Inferior parietal cortex (tissue), 1 donor: ENCODE results near the gene FANCE.

Experiments used
- DNase-seq: peaks from one replicate; pipeline ENCODE4 v3.0.0-alpha.2; 2016; ENCODE audit errors: extremely low spot score

FANCE gene

GRCh38 chr6:35452183-35453090 lies at the start of gene FANCE:
Gene FANCE (plus strand): TSS chr6:35452338. CDS start chr6:35452546, 208 bp downstream.
- DNase-seq: peak; percentile 86

- DNase-seq: no peak
Observed at GRCh38 chr6:35402856-35403191, 49.3 kb upstream of the FANCE start.

GRCh38 chr6:35403544-35404442 lies 48.3 kb upstream of the FANCE start:
- DNase-seq: no peak

GRCh38 chr6:35406711-35407485 lies 45.2 kb upstream of the FANCE start:
- no peak for DNase-seq

GRCh38 chr6:35409245-35409644 lies 42.9 kb upstream of the FANCE start:
- DNase-seq: no peak

GRCh38 chr6:35410131-35410530 lies 42.0 kb upstream of the FANCE start:
- no peak for DNase-seq

- DNase-seq: no peak
Observed at GRCh38 chr6:35411066-35411465, 41.1 kb upstream of the FANCE start.

- no peak for DNase-seq
Observed at GRCh38 chr6:35412102-35412501, 40.0 kb upstream of the FANCE start.

GRCh38 chr6:35413911-35414310 lies 38.2 kb upstream of the FANCE start:
- peak; percentile 64 for DNase-seq

- DNase-seq: peak; percentile 89
Observed at GRCh38 chr6:35415065-35415891, 36.9 kb upstream of the FANCE start.

- peak; percentile 36 for DNase-seq
Observed at GRCh38 chr6:35417979-35418661, 34.0 kb upstream of the FANCE start.

- DNase-seq: no peak
Observed at GRCh38 chr6:35419417-35419816, 32.7 kb upstream of the FANCE start.

GRCh38 chr6:35419961-35420360 lies 32.2 kb upstream of the FANCE start:
- DNase-seq: no peak

GRCh38 chr6:35425284-35425683 lies 26.9 kb upstream of the FANCE start:
- DNase-seq: no peak

- DNase-seq: no peak
Observed at GRCh38 chr6:35426074-35426473, 26.1 kb upstream of the FANCE start.

- no peak for DNase-seq
Observed at GRCh38 chr6:35427435-35427834, 24.7 kb upstream of the FANCE start.

- DNase-seq: no peak
Observed at GRCh38 chr6:35427851-35428321, 24.3 kb upstream of the FANCE start.

- no peak for DNase-seq
Observed at GRCh38 chr6:35428421-35429149, 23.6 kb upstream of the FANCE start.

- no peak for DNase-seq
Observed at GRCh38 chr6:35429463-35429862, 22.7 kb upstream of the FANCE start.

GRCh38 chr6:35432291-35432690 lies 19.8 kb upstream of the FANCE start:
- no peak for DNase-seq
